CD4-positive, alpha-beta T cell treated with Interferon gamma for 1 hour (primary cell): Measurements from ENCODE around the gene REG4.
"Not testable (repeated sequence)": the region's sequence is repeated elsewhere in the genome, so short reads cannot be mapped to it uniquely, and the experiment has no call there.

ENCODE experiments used
- DNase-seq: peaks from one replicate; pipeline ENCODE4 v3.0.0-alpha.2; 2020

REG4 gene

GRCh38 chr1:119805746-119806145 lies 5.5 kb downstream of the REG4 start:
- DNase-seq = no peak

- DNase-seq = no peak
Observed at GRCh38 chr1:119805247-119805646, 6.0 kb downstream of the REG4 start.

DNA sequence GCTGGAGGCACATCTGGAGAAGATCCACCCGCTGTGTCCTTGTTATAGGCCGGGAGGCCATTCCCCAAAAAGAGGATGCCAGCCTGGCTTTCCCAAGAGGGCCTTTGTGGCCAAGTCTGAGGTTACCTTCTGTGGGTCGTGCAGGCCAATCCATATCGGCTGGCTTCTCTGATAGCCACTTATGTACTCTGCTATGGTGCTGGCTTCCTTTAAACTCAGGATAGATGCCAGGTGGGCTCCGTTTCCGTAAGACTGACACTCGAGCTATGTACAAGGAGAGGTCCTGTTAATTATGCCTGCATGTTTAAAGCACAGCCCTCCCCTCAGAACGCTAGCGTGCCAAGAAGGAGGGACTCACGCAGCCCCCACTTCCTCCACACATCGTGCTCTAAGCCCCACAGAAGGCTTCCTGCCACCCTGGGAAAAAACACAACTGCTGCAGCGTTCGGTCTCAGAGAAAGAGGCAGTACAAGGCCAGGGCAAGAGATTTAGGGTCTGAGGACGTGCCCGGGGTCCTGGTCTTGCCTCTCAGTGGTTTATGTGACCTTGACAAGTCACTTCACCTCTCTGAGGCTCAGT lies 11.6 kb downstream of the REG4 start:
- no peak for DNase-seq

DNA sequence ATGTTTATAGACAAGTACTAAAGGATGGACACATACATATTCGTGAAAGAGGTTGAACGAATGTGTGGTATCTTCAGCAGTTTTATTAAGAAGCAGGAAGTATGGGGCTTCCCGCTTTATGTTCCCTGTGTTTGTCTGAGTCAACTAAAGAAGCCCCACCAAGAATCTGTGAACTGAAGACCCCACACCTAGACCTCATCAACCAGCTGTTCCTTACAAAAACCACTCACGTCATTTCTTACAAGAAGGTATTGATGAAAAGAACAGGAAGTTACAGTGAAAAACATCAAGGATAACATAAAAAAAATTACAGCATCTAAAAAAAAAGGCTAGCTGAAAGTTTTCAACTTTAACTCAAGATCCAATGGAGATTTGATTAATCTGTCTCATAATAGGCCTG lies 12.3 kb downstream of the REG4 start:
- DNase-seq = no peak

- no peak for DNase-seq
Observed at GRCh38 chr1:119797606-119798005, 13.7 kb downstream of the REG4 start.

GRCh38 chr1:119797162-119797561 lies 14.1 kb downstream of the REG4 start:
- DNase-seq = no peak

DNA sequence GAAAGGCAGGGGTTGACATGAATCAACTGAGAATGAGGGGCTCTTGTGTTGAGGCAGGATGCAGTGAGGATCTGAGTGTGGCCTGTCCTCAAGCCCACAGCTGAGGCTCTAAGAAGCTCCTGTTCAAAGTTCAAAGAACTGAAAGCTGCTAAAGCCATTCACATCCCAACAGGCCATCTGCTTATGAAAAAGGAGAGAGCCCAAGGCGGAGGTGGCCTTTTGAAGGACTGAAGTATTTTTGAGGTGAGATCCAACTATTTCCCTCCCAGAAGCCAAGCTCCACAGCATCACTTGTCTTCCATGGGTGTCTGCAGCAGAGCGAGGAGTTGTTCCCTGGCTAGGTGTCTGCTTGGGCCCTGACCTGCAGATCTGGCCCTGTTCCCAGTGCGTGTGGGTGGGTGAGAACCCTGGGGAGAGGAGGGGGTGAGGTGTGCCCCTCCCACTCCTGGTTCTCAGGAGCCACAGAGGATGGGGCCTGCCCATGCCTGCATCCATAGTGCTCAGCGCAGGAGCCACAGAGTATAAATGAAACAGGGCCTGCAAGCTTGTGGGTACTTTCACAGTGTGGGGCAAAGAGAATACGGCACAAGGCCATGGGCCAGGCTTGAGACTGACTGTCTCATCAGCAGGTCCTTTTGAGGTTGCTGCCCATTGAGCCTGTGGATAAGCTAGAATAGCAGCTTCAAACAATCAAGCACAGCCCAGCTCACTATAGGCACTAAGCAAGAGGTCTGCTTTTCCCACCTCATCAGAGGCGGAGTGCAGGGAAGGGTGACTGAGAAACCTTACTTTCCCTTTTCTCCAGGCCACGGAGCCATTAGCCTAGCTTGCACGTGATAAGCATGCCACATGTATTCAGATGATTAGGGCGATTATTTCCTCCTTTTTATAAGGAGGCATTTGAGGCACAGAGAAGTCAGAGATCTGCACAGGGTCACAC lies 15.7 kb downstream of the REG4 start:
- DNase-seq = no peak

DNA sequence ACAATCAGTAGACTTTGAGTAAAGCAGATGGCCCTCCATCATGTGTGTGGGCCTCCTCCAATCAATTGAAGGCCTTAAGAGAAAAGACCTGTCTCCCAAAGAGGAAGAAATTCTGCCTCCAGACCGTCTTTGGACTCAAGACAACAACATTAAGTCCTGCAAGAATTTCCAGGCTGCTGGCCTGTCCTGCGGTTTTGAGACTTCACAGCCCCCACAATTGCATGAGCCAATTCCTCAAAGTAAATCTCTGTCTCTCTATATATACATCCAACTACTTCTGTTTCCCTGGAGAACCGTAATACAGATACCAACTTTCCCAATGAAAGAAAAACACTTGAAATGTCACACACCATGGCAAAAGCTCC lies 16.4 kb downstream of the REG4 start:
- no peak for DNase-seq

DNA sequence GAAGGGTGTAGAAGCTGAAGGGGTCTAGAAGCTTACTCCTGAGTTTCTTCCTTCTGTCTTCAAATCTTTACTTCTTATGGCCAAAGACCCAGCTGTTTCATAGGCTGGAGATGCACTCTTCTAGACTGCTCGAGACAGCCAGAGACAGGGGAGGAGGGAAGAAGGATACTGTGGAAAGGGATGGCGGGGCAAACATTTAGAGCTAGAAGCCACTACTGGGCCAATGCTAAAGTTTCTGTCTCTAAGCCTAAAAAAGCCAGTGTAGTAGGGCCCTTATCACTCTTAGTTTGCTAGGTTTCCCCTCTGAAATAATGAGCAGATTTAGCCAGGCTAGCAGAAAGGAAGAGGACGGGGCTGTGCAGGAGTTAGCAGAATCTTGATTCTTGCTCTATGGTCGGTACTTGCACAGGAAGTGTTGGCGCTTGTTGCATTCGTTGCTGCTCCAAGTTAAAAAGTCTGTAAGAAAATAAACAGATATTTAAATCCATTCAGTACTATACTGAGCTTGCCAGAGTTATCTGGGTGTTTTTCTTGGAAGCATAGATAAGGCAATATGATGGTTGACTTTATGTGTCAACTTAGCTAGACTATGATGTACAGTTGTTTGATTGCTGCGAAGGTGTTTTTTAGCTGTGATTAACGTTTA lies 16.9 kb downstream of the REG4 start:
- DNase-seq = no peak

GRCh38 chr1:119791377-119791776 lies 19.9 kb downstream of the REG4 start:
- DNase-seq = no peak

DNA sequence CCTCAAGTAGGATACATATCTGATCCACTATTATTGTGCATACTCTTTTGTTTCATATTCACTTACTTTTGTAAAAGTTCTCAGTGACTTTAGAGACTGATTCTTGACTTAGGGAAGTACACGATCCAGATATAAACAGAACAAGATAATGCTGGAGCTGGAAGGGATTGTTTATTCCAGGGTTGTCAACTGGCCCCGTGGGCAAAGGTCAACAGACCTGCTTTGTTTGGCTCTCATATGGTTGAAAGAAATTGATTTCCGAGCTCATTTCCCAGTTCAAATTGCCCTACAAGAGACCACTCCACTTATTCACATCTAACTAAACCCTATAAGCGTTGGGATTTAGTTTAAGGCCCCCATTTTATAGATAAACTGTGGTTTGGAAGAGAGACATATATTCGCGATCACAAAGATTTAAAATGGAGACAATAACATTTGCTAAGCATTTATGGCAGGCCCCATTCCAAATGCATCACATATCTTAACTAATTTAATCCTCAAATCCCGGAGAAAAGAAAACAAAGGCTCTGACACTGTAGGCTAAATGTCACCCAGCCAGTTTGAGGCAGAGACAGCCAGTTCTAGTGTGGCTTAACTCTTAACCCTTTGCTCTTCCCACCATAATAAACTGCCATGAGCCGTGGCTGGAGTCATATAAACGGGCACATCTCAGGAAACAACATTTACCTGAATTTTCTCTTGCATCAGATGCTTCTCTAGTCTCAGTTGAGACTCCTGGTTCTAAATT lies 20.6 kb downstream of the REG4 start:
- DNase-seq = no peak

DNA sequence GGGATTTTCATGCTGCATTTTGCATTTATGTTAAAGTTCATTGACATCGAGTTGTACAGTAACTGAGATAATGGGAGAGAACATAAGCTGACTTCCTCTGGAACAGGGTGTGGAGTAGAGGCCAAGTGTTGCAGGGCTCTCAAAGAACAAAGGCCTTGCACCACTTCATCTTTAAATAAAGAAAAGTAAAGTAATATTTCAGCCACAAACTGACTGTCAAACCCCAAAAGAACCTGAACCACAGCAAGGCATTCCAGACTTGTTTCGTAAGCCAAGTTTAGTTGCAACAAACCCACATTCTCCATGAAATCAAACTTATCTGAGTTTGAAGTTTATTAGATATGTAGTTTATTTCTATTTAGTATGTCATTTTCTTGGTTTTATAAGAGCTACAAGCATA lies 23.5 kb downstream of the REG4 start:
- no peak for DNase-seq

DNA sequence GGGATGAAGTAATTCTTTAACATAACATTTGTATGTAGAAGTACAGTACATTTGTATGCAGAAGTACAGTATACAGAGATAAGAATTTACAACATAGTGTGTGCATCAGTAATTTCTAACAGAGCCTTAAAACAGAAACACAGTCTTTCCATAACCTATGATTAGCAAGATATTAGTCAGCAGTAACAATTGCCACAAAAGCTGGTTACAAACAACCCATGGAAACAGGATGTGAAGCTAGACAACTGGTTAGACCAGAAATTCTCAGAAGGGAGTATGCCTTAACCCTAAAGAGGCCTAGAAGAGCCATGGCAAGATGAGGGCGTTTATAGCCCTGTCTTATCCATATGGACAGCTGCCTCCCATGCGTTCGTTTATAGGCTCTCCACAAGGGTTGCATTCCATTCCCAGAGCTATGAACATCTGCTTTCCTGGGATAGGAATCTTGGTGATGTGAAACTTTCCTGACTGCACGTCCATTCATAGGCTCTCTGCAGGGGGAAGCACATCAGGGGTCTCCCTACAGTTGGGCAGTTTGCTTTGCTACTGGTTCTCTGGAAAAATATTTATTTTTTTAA lies 24.7 kb downstream of the REG4 start:
- not testable (repeated sequence) for DNase-seq

GRCh38 chr1:119786046-119786445 lies 25.2 kb downstream of the REG4 start:
- DNase-seq = not testable (repeated sequence)

DNA sequence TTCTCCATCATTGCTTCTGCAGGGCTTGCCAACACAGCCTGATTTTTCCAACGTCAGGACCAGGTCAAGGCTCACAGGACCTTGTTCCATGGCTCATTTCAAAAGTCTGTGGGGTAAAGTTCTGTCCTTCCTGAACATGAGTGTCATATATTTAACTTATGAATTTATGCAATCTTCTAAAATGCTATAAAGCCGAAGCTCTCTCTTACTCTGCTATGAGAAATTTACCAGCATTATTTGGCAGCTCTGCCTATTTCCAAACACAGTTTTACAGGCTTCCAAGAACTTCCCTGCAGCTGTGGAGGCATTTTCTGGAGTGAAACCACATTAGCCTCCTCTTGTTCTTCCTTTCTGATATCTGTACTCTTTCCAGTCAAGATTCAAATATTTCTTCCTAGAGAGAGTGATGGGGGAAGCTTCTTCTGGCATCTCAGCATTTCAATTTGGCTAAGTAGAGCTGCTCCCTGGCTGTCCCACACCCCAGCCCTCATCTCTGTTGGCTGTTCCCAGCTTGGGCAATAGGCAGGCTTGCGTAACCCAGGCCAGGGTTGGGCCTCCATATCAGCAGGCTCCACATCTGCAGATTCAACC lies 27.0 kb downstream of the REG4 start:
- DNase-seq = no peak

GRCh38 chr1:119783354-119784185 lies 27.7 kb downstream of the REG4 start:
- DNase-seq = no peak

GRCh38 chr1:119782631-119783325 lies 28.5 kb downstream of the REG4 start:
- no peak for DNase-seq

- DNase-seq = no peak
Observed at GRCh38 chr1:119781434-119782210, 29.6 kb downstream of the REG4 start.

DNA sequence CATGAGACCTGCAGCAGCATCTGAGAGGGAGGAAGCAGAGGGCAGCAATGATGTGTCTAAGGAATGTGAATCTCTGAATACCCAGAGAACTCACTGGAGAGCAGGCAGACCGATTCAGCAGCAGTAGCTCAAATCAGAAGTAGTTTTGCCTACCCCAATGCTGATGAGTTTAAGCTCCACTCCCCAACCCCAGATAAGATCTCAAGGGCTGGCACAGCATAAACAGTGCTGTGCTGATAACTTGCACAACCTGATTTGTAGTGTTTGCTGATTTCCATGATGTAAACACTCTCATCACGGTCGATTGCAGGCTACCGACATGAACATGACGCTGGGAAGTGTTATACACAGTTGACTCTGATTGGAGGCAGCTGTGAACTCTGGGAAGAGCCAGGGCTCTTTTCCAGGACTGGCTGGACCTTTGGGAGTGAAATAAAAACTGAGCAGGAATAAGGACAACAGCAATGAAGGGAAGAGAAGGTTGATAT lies 31.3 kb downstream of the REG4 start:
- DNase-seq = no peak
